Umbilical cord (tissue), 2 donors: ENCODE data around the gene SYT17. TPM values are rescaled to one million over a fixed set of nuclear protein-coding genes. Genes with fewer than 3 reads are reported as not detected.

Experiments
- DNase-seq: peaks from one replicate; pipeline ENCODE4 v3.0.0-alpha.2; 2015; ENCODE audit warnings: low spot score
- total RNA-seq: library from RNA; depleted of rRNA; stranded (reverse); fragments of >200 nt; gene quantifications from one replicate; pipeline ENCODE4 v1.2.3, GENCODE V29; 2014; ENCODE audit warnings: low replicate concordance; ENCODE audit not compliant: insufficient read depth

Gene SYT17
- total RNA-seq, 1 donor from 2014 or later: 9.4 TPM

GRCh38 chr16:19139436-19140091, 28.5 kb upstream of the SYT17 start:
- no peak for DNase-seq

GRCh38 chr16:19140396-19140795, 27.6 kb upstream of the SYT17 start:
- DNase-seq: no peak

- DNase-seq: no peak
These were observed 25.0 kb upstream of the SYT17 start for GRCh38 chr16:19142939-19143598.

GRCh38 chr16:19143599-19143956, 24.5 kb upstream of the SYT17 start:
- no peak for DNase-seq

- no peak for DNase-seq
These were observed 23.0 kb upstream of the SYT17 start for GRCh38 chr16:19145010-19145409.

GRCh38 chr16:19147126-19147525, 20.9 kb upstream of the SYT17 start:
- no peak for DNase-seq

GRCh38 chr16:19147627-19148026, 20.4 kb upstream of the SYT17 start:
- DNase-seq: no peak

GRCh38 chr16:19148189-19148588, 19.9 kb upstream of the SYT17 start:
- DNase-seq: no peak

- no peak for DNase-seq
These were observed 16.7 kb upstream of the SYT17 start for GRCh38 chr16:19151310-19151709.

- DNase-seq: no peak
These were observed 16.0 kb upstream of the SYT17 start for GRCh38 chr16:19152042-19152441.

- no peak for DNase-seq
These were observed 14.2 kb upstream of the SYT17 start for GRCh38 chr16:19153876-19154275.

GRCh38 chr16:19162085-19162484, 6.0 kb upstream of the SYT17 start:
- DNase-seq: no peak

- no peak for DNase-seq
These were observed 4.8 kb upstream of the SYT17 start for GRCh38 chr16:19163215-19163614.

GRCh38 chr16:19164285-19164684, 3.8 kb upstream of the SYT17 start:
- no peak for DNase-seq

- no peak for DNase-seq
These were observed 2.9 kb upstream of the SYT17 start for GRCh38 chr16:19165101-19165500.

- DNase-seq: no peak
These were observed 1.5 kb upstream of the SYT17 start for GRCh38 chr16:19166500-19166899.

- DNase-seq: no peak
These were observed 486 bp downstream of the SYT17 start for GRCh38 chr16:19168371-19169081.

GRCh38 chr16:19169082-19169639, 1.1 kb downstream of the SYT17 start:
- no peak for DNase-seq

- no peak for DNase-seq
These were observed 2.1 kb downstream of the SYT17 start for GRCh38 chr16:19170043-19170655.

GRCh38 chr16:19172098-19172780, 4.2 kb downstream of the SYT17 start:
- DNase-seq: no peak

- DNase-seq: no peak
These were observed 5.0 kb downstream of the SYT17 start for GRCh38 chr16:19173059-19173458.
